HG03196 (cell line): Measurements from ENCODE around the gene IQGAP2.
"Not testable (repeated sequence)": the region's sequence is repeated elsewhere in the genome, so short reads cannot be mapped to it uniquely, and the experiment has no call there.

Experiments used
- ATAC-seq: cut with Tn5 transposase; IDR thresholded peaks from one replicate; pipeline ENCODE4 v1.9.1; 2021; ENCODE audit not compliant: unreplicated experiment

The IQGAP2 gene

GRCh38 chr5:76500633-76501393 lies 97.7 kb downstream of the IQGAP2 start:
- no peak for ATAC-seq

- ATAC-seq, result no peak
Measured at GRCh38 chr5:76503929-76504328, 100.8 kb downstream of the IQGAP2 start.

- ATAC-seq, result no peak
Measured at GRCh38 chr5:76504901-76505564, 101.9 kb downstream of the IQGAP2 start.

- ATAC-seq, result no peak
Measured at GRCh38 chr5:76513476-76513875, 110.4 kb downstream of the IQGAP2 start.

- ATAC-seq, result no peak
Measured at GRCh38 chr5:76514292-76514691, 111.2 kb downstream of the IQGAP2 start.

GRCh38 chr5:76514713-76515112 lies 111.6 kb downstream of the IQGAP2 start:
- ATAC-seq, result no peak

GRCh38 chr5:76517334-76517733 lies 114.2 kb downstream of the IQGAP2 start:
- no peak for ATAC-seq

- ATAC-seq, result not testable (repeated sequence)
Measured at GRCh38 chr5:76518246-76518645, 115.2 kb downstream of the IQGAP2 start.

- peak; percentile 81 for ATAC-seq
Measured at GRCh38 chr5:76521240-76521758, 118.2 kb downstream of the IQGAP2 start.

GRCh38 chr5:76522103-76522935 lies 119.2 kb downstream of the IQGAP2 start:
- ATAC-seq, result no peak

- ATAC-seq, result no peak
Measured at GRCh38 chr5:76524101-76524835, 121.2 kb downstream of the IQGAP2 start.

GRCh38 chr5:76524868-76525267 lies 121.8 kb downstream of the IQGAP2 start:
- no peak for ATAC-seq

- no peak for ATAC-seq
Measured at GRCh38 chr5:76525956-76526355, 122.9 kb downstream of the IQGAP2 start.

GRCh38 chr5:76526950-76527583 lies 124.0 kb downstream of the IQGAP2 start:
- no peak for ATAC-seq

- ATAC-seq, result no peak
Measured at GRCh38 chr5:76527685-76528161, 124.6 kb downstream of the IQGAP2 start.

- ATAC-seq, result no peak
Measured at GRCh38 chr5:76528547-76529331, 125.7 kb downstream of the IQGAP2 start.

GRCh38 chr5:76529464-76530344 lies 126.6 kb downstream of the IQGAP2 start:
- no peak for ATAC-seq

GRCh38 chr5:76532052-76532451 lies 129.0 kb downstream of the IQGAP2 start:
- no peak for ATAC-seq
